ENCODE data around the gene RTN4IP1. TPM values are rescaled to one million over a fixed set of nuclear protein-coding genes. Genes with fewer than 3 reads are reported as not detected.

The RTN4IP1 gene
- total RNA-seq, 1 experiment from 2014 or later: 19.2 TPM

DNA sequence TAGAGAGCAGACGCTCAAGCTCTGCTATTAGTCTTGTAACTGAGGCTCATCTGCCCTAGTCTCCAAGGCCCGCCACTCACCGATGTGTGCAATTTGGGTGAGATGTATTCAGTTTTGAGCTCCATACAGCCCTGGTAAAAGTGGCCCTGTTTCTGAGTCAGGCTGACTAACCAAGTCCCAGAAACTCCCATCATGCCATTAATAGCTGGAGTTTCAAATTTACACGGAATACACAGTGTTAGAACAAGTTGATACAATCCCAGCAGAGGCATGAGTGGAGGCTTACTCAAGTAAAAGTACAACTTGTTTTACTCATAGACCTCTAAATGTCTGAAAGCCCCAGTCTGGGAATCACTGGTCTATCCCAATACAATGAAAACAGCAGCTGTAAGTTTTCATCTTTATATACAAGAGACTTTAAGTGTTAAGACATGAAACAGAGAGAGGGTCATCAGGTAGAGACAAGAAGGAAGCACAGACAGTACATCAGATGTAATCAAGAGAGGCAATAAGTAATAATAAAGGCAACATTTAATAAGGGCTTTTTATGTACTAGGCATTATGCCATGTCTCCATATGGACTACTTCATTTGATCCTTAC is 42.4 kb downstream of the RTN4IP1 start (continued):
- no peak for TF ChIP-seq SMAD3 (CRISPR knock-in tag; IDR thresholded peaks at IDR 0.05; ENCODE audit: borderline replicate concordance)
- TF ChIP-seq, protein P1, sequence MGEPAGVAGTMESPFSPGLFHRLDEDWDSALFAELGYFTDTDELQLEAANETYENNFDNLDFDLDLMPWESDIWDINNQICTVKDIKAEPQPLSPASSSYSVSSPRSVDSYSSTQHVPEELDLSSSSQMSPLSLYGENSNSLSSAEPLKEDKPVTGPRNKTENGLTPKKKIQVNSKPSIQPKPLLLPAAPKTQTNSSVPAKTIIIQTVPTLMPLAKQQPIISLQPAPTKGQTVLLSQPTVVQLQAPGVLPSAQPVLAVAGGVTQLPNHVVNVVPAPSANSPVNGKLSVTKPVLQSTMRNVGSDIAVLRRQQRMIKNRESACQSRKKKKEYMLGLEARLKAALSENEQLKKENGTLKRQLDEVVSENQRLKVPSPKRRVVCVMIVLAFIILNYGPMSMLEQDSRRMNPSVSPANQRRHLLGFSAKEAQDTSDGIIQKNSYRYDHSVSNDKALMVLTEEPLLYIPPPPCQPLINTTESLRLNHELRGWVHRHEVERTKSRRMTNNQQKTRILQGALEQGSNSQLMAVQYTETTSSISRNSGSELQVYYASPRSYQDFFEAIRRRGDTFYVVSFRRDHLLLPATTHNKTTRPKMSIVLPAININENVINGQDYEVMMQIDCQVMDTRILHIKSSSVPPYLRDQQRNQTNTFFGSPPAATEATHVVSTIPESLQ (CRISPR knock-in tag; IDR thresholded peaks at IDR 0.05): no peak
- TF ChIP-seq, protein P2, sequence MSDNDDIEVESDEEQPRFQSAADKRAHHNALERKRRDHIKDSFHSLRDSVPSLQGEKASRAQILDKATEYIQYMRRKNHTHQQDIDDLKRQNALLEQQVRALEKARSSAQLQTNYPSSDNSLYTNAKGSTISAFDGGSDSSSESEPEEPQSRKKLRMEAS (CRISPR knock-in tag; IDR thresholded peaks at IDR 0.05): no peak
- TF ChIP-seq, protein P3, sequence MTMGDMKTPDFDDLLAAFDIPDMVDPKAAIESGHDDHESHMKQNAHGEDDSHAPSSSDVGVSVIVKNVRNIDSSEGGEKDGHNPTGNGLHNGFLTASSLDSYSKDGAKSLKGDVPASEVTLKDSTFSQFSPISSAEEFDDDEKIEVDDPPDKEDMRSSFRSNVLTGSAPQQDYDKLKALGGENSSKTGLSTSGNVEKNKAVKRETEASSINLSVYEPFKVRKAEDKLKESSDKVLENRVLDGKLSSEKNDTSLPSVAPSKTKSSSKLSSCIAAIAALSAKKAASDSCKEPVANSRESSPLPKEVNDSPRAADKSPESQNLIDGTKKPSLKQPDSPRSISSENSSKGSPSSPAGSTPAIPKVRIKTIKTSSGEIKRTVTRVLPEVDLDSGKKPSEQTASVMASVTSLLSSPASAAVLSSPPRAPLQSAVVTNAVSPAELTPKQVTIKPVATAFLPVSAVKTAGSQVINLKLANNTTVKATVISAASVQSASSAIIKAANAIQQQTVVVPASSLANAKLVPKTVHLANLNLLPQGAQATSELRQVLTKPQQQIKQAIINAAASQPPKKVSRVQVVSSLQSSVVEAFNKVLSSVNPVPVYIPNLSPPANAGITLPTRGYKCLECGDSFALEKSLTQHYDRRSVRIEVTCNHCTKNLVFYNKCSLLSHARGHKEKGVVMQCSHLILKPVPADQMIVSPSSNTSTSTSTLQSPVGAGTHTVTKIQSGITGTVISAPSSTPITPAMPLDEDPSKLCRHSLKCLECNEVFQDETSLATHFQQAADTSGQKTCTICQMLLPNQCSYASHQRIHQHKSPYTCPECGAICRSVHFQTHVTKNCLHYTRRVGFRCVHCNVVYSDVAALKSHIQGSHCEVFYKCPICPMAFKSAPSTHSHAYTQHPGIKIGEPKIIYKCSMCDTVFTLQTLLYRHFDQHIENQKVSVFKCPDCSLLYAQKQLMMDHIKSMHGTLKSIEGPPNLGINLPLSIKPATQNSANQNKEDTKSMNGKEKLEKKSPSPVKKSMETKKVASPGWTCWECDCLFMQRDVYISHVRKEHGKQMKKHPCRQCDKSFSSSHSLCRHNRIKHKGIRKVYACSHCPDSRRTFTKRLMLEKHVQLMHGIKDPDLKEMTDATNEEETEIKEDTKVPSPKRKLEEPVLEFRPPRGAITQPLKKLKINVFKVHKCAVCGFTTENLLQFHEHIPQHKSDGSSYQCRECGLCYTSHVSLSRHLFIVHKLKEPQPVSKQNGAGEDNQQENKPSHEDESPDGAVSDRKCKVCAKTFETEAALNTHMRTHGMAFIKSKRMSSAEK (CRISPR knock-in tag; IDR thresholded peaks at IDR 0.05; ENCODE audit: borderline replicate concordance): no peak

DNA sequence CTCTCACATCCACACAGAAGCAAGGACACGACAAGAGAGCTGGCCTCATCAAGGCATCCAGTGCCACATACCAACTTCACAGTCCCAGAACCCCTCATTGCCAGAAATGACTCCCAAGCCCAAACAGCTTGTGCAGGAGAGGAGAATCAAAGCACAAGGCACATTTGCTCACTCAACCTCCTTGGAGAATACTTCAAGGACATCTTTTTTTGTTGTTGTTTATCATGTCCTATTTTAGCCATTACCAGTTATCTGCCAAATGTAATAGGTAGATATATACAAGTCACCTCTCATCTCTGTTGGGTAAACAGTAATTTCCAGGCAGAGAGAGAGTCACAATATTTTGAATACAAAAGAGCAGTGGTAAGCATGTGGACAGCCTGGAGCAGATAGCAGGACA is 47.8 kb downstream of the RTN4IP1 start:
- ATAC-seq: no peak
- ChIA-PET CTCF (interaction anchor here (0.6 to 0.8 kb wide), 2 partner anchors 172 to 398 kb away, joined by 3 to 5 read pairs; no protein-coding TSS in a partner anchor), POLR2A (no interaction called here)
- no peak for DNase-seq (ENCODE audit: low spot score)
- TF ChIP-seq, protein P4, sequence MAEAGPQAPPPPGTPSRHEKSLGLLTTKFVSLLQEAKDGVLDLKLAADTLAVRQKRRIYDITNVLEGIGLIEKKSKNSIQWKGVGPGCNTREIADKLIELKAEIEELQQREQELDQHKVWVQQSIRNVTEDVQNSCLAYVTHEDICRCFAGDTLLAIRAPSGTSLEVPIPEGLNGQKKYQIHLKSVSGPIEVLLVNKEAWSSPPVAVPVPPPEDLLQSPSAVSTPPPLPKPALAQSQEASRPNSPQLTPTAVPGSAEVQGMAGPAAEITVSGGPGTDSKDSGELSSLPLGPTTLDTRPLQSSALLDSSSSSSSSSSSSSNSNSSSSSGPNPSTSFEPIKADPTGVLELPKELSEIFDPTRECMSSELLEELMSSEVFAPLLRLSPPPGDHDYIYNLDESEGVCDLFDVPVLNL (CRISPR knock-in tag; IDR thresholded peaks at IDR 0.05; ENCODE audit: borderline replicate concordance, low read depth): no peak
- TF ChIP-seq, protein P5, sequence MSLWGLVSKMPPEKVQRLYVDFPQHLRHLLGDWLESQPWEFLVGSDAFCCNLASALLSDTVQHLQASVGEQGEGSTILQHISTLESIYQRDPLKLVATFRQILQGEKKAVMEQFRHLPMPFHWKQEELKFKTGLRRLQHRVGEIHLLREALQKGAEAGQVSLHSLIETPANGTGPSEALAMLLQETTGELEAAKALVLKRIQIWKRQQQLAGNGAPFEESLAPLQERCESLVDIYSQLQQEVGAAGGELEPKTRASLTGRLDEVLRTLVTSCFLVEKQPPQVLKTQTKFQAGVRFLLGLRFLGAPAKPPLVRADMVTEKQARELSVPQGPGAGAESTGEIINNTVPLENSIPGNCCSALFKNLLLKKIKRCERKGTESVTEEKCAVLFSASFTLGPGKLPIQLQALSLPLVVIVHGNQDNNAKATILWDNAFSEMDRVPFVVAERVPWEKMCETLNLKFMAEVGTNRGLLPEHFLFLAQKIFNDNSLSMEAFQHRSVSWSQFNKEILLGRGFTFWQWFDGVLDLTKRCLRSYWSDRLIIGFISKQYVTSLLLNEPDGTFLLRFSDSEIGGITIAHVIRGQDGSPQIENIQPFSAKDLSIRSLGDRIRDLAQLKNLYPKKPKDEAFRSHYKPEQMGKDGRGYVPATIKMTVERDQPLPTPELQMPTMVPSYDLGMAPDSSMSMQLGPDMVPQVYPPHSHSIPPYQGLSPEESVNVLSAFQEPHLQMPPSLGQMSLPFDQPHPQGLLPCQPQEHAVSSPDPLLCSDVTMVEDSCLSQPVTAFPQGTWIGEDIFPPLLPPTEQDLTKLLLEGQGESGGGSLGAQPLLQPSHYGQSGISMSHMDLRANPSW (CRISPR knock-in tag; conservative IDR thresholded peaks at IDR 0.05; ENCODE audit: low read depth): no peak
- TF ChIP-seq, protein P6, sequence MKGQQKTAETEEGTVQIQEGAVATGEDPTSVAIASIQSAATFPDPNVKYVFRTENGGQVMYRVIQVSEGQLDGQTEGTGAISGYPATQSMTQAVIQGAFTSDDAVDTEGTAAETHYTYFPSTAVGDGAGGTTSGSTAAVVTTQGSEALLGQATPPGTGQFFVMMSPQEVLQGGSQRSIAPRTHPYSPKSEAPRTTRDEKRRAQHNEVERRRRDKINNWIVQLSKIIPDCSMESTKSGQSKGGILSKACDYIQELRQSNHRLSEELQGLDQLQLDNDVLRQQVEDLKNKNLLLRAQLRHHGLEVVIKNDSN (CRISPR knock-in tag; IDR thresholded peaks at IDR 0.05): no peak
- TF ChIP-seq, protein P7, sequence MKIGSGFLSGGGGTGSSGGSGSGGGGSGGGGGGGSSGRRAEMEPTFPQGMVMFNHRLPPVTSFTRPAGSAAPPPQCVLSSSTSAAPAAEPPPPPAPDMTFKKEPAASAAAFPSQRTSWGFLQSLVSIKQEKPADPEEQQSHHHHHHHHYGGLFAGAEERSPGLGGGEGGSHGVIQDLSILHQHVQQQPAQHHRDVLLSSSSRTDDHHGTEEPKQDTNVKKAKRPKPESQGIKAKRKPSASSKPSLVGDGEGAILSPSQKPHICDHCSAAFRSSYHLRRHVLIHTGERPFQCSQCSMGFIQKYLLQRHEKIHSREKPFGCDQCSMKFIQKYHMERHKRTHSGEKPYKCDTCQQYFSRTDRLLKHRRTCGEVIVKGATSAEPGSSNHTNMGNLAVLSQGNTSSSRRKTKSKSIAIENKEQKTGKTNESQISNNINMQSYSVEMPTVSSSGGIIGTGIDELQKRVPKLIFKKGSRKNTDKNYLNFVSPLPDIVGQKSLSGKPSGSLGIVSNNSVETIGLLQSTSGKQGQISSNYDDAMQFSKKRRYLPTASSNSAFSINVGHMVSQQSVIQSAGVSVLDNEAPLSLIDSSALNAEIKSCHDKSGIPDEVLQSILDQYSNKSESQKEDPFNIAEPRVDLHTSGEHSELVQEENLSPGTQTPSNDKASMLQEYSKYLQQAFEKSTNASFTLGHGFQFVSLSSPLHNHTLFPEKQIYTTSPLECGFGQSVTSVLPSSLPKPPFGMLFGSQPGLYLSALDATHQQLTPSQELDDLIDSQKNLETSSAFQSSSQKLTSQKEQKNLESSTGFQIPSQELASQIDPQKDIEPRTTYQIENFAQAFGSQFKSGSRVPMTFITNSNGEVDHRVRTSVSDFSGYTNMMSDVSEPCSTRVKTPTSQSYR (CRISPR knock-in tag; IDR thresholded peaks at IDR 0.05): no peak
- peak overlapping the region; percentile 7 for H3K27ac Mint-ChIP-seq
- no peaks in the 10 kb centered on the region for H3K27me3 Mint-ChIP-seq (ENCODE audit: low read depth)
- H3K4me3 Mint-ChIP-seq: no peak overlapping the region
- H3K36me3 Mint-ChIP-seq: peaks cover 22% of the 10 kb centered on the region
- peaks cover 12% of the 10 kb centered on the region for H3K4me1 Mint-ChIP-seq
- H3K9me3 Mint-ChIP-seq: no peaks in the 10 kb centered on the region

All from WTC11 (cell line).